Thoracic aorta (tissue), 2 donors: ENCODE results near the gene SORCS1. TPM values are rescaled to one million over a fixed set of nuclear protein-coding genes. Genes with fewer than 3 reads are reported as not detected.

Experiments
- ATAC-seq: fragments of 150-250 bp; one replicate; pipeline ENCODE4 v1.8.0; 2017; ENCODE audit warnings: low read depth; ENCODE audit not compliant: insufficient number of reproducible peaks, low FRiP score
- DNase-seq: peaks from one replicate; pipeline ENCODE4 v3.0.0-alpha.2; 2020; ENCODE audit warnings: low spot score
- H3K27ac ChIP-seq, 2 donors: fragments of 200-600 bp; sonication (generic); 1 replicate in 1 of 2; 2 replicates in 1 of 2; pipeline ENCODE4 v1.5.1; 2016; ENCODE audit warnings: mild to moderate bottlenecking in 2 of 2, moderate library complexity in 2 of 2
- H3K27me3 ChIP-seq: fragments of 200-600 bp; sonication (generic); replicated peaks from 2 replicates; pipeline ENCODE4 v1.6.0; 2016; ENCODE audit warnings: mild to moderate bottlenecking; ENCODE audit not compliant: insufficient read depth
- H3K36me3 ChIP-seq: fragments of 200-600 bp; sonication (generic); one replicate; pipeline ENCODE4 v1.5.1; 2016
- H3K4me1 ChIP-seq, 2 donors: fragments of 200-600 bp; sonication (generic); 1 replicate in 1 of 2; 2 replicates in 1 of 2; pipeline versions ENCODE4 v1.5.1 to v1.6.0; 2016; ENCODE audit warnings: low read depth in 2 of 2, mild to moderate bottlenecking in 1 of 2; ENCODE audit not compliant: control insufficient read depth in 1 of 2
- H3K4me3 ChIP-seq: fragments of 200-600 bp; sonication (generic); 2 replicates; pipeline ENCODE4 v1.5.1; 2016; ENCODE audit warnings: mild to moderate bottlenecking
- H3K9me3 ChIP-seq: fragments of 200-600 bp; sonication (generic); 2 replicates; pipeline ENCODE4 v1.5.1; 2016
- CTCF ChIP-seq: fragments of 200-600 bp; sonication (generic); IDR thresholded peaks from one replicate; pipeline ENCODE4 v1.5.1; 2019; ENCODE audit warnings: antibody characterized with exemption
- total RNA-seq, 2 donors: library from RNA; depleted of rRNA; stranded (reverse); fragments of >200 nt; gene quantifications; one replicate each; pipeline versions ENCODE4 v1.1.0 to v1.2.3, GENCODE V29; 2016

SORCS1 gene
- total RNA-seq, 2 donors from 2014 or later: 0.27 to 1.1 TPM

GRCh38 chr10:106836933-106837663, 327.4 kb downstream of the SORCS1 start:
- no peak for ATAC-seq
- Histone ChIP-seq H3K27ac (no peak overlapping the region), H3K36me3 (no peaks in the 10 kb centered on the region), H3K9me3 (no peaks in the 10 kb centered on the region), H3K4me3 (no peak overlapping the region), H3K4me1 (no peaks in the 10 kb centered on the region), H3K27me3 (no peaks in the 10 kb centered on the region)
- TF ChIP-seq CTCF: no peak
- no peak for DNase-seq

GRCh38 chr10:106832846-106833245, 331.7 kb downstream of the SORCS1 start:
- no peak overlapping the region for H3K27ac ChIP-seq
- H3K27me3 ChIP-seq: no peaks in the 10 kb centered on the region
- no peaks in the 10 kb centered on the region for H3K36me3 ChIP-seq
- TF ChIP-seq CTCF: no peak
- DNase-seq (no peak), ATAC-seq (no peak)
- H3K4me3 ChIP-seq: no peak overlapping the region
- no peaks in the 10 kb centered on the region for H3K4me1 ChIP-seq
- no peaks in the 10 kb centered on the region for H3K9me3 ChIP-seq

- no peaks in the 10 kb centered on the region for H3K9me3 ChIP-seq
- no peak overlapping the region for H3K27ac ChIP-seq
- no peaks in the 10 kb centered on the region for H3K4me1 ChIP-seq
- ATAC-seq: no peak
- H3K36me3 ChIP-seq: no peaks in the 10 kb centered on the region
- DNase-seq: no peak
- no peaks in the 10 kb centered on the region for H3K27me3 ChIP-seq
- TF ChIP-seq CTCF: no peak
- no peak overlapping the region for H3K4me3 ChIP-seq
These were observed 334.0 kb downstream of the SORCS1 start for GRCh38 chr10:106830471-106830870.

GRCh38 chr10:106830006-106830405, 334.5 kb downstream of the SORCS1 start:
- no peak for ATAC-seq
- Histone ChIP-seq H3K27ac (no peak overlapping the region), H3K36me3 (no peaks in the 10 kb centered on the region), H3K4me3 (no peak overlapping the region), H3K27me3 (no peaks in the 10 kb centered on the region), H3K4me1 (no peaks in the 10 kb centered on the region), H3K9me3 (no peaks in the 10 kb centered on the region)
- no peak for TF ChIP-seq CTCF
- DNase-seq: no peak

GRCh38 chr10:106826716-106827115, 337.8 kb downstream of the SORCS1 start:
- H3K27ac ChIP-seq: no peak overlapping the region

More at GRCh38 chr10:106826716-106827115, 337.8 kb downstream of the SORCS1 start:
- no peaks in the 10 kb centered on the region for H3K4me1 ChIP-seq
- H3K36me3 ChIP-seq: no peaks in the 10 kb centered on the region
- no peaks in the 10 kb centered on the region for H3K9me3 ChIP-seq
- DNase-seq: no peak
- no peaks in the 10 kb centered on the region for H3K27me3 ChIP-seq
- H3K4me3 ChIP-seq: no peak overlapping the region
- no peak for ATAC-seq
- TF ChIP-seq CTCF: no peak
